NCI-H1105 treated with DMSO at 0.1 percent for 48 hours (cell line): ENCODE measurements around the gene HIBADH.

Experiments used
- DNase-seq: peaks from one replicate; lab custom pipeline; 2025; lab: John Stamatoyannopoulos, UW

HIBADH gene

GRCh38 chr7:27662490-27663205 is at the start of gene HIBADH:
Gene HIBADH (minus strand): TSS chr7:27662883. CDS start chr7:27662788, 95 bp downstream.
- DNase-seq, result peak; percentile 99

GRCh38 chr7:27712217-27712616 is 49.5 kb upstream of the HIBADH start:
- DNase-seq, result no peak

GRCh38 chr7:27709137-27710075 is 46.7 kb upstream of the HIBADH start:
- DNase-seq, result no peak

- no peak for DNase-seq
Measured at GRCh38 chr7:27708485-27708884, 45.8 kb upstream of the HIBADH start.

GRCh38 chr7:27705200-27705594 is 42.5 kb upstream of the HIBADH start:
- no peak for DNase-seq

GRCh38 chr7:27704422-27705199 is 41.9 kb upstream of the HIBADH start:
- DNase-seq, result no peak

GRCh38 chr7:27703181-27703580 is 40.5 kb upstream of the HIBADH start:
- DNase-seq, result no peak

GRCh38 chr7:27700501-27700900 is 37.8 kb upstream of the HIBADH start:
- DNase-seq, result peak; percentile 13

GRCh38 chr7:27699751-27700150 is 37.1 kb upstream of the HIBADH start:
- DNase-seq, result no peak

GRCh38 chr7:27697861-27698430 is 35.3 kb upstream of the HIBADH start:
- no peak for DNase-seq

- no peak for DNase-seq
Measured at GRCh38 chr7:27695096-27695495, 32.4 kb upstream of the HIBADH start.

- DNase-seq, result no peak
Measured at GRCh38 chr7:27693794-27694193, 31.1 kb upstream of the HIBADH start.

GRCh38 chr7:27690649-27691048 is 28.0 kb upstream of the HIBADH start:
- DNase-seq, result no peak

GRCh38 chr7:27689591-27690164 is 27.0 kb upstream of the HIBADH start:
- no peak for DNase-seq

GRCh38 chr7:27689150-27689549 is 26.5 kb upstream of the HIBADH start:
- no peak for DNase-seq

- no peak for DNase-seq
Measured at GRCh38 chr7:27688646-27689045, 26.0 kb upstream of the HIBADH start.

GRCh38 chr7:27688056-27688455 is 25.4 kb upstream of the HIBADH start:
- DNase-seq, result no peak

- no peak for DNase-seq
Measured at GRCh38 chr7:27686315-27686714, 23.6 kb upstream of the HIBADH start.

GRCh38 chr7:27685893-27686292 is 23.2 kb upstream of the HIBADH start:
- DNase-seq, result no peak

GRCh38 chr7:27685209-27685608 is 22.5 kb upstream of the HIBADH start:
- no peak for DNase-seq

- DNase-seq, result no peak
Measured at GRCh38 chr7:27684491-27684890, 21.8 kb upstream of the HIBADH start.

- DNase-seq, result no peak
Measured at GRCh38 chr7:27680610-27681009, 17.9 kb upstream of the HIBADH start.
